GM19240 (cell line): ENCODE data around the gene GREB1.

Experiments
- DNase-seq: peaks from one replicate; pipeline ENCODE4 v3.0.0; 2011; ENCODE audit warnings: low spot score; ENCODE audit not compliant: insufficient read length

GREB1 gene

GRCh38 chr2:11533278-11534070, at the start of gene GREB1:
TSS of gene GREB1 (plus strand) at chr2:11534045. CDS start at chr2:11556615, 22,570 bp downstream.
- DNase-seq: no peak

GRCh38 chr2:11488809-11489208, 45.0 kb upstream of the GREB1 start:
- DNase-seq: no peak

GRCh38 chr2:11490194-11490593, 43.7 kb upstream of the GREB1 start:
- DNase-seq: no peak

GRCh38 chr2:11491348-11491933, 42.4 kb upstream of the GREB1 start:
- DNase-seq: no peak

- DNase-seq: no peak
These were observed 41.6 kb upstream of the GREB1 start for GRCh38 chr2:11492244-11492643.

GRCh38 chr2:11492720-11493119, 41.1 kb upstream of the GREB1 start:
- DNase-seq: no peak

GRCh38 chr2:11493282-11493681, 40.6 kb upstream of the GREB1 start:
- DNase-seq: no peak

- no peak for DNase-seq
These were observed 39.5 kb upstream of the GREB1 start for GRCh38 chr2:11494310-11494709.

GRCh38 chr2:11495844-11496681, 37.8 kb upstream of the GREB1 start:
- DNase-seq: no peak

- peak; percentile 30 for DNase-seq
These were observed 35.3 kb upstream of the GREB1 start for GRCh38 chr2:11498543-11499034.

- DNase-seq: no peak
These were observed 34.6 kb upstream of the GREB1 start for GRCh38 chr2:11499081-11499743.

GRCh38 chr2:11500702-11501303, 33.0 kb upstream of the GREB1 start:
- no peak for DNase-seq

GRCh38 chr2:11502740-11503292, 31.0 kb upstream of the GREB1 start:
- no peak for DNase-seq

GRCh38 chr2:11503354-11503927, 30.4 kb upstream of the GREB1 start:
- no peak for DNase-seq

GRCh38 chr2:11505652-11506610, 27.9 kb upstream of the GREB1 start:
- no peak for DNase-seq

- no peak for DNase-seq
These were observed 27.3 kb upstream of the GREB1 start for GRCh38 chr2:11506611-11506969.

- no peak for DNase-seq
These were observed 26.3 kb upstream of the GREB1 start for GRCh38 chr2:11507517-11507916.

- no peak for DNase-seq
These were observed 25.6 kb upstream of the GREB1 start for GRCh38 chr2:11508279-11508678.

GRCh38 chr2:11509657-11510360, 24.0 kb upstream of the GREB1 start:
- DNase-seq: no peak
